HEK293T (cell line): ENCODE data around the gene MRPL41.
"Not testable (repeated sequence)": the region's sequence is repeated elsewhere in the genome, so short reads cannot be mapped to it uniquely, and the experiment has no call there.

Source experiments
- CTCF ChIA-PET: fragments of 350-600 bp; formaldehyde crosslinking; extraction: SDS; loops from one replicate; lab custom pipeline; 2021; ENCODE audit warnings: antibody characterized with exemption, inconsistent platforms; lab: Yijun Ruan, JAX
- POLR2A ChIA-PET: fragments of 350-600 bp; formaldehyde crosslinking; extraction: SDS; loops from one replicate; lab custom pipeline; 2020; ENCODE audit warnings: antibody characterized with exemption, inconsistent platforms; lab: Yijun Ruan, JAX
- DNase-seq: peaks from one replicate; pipeline ENCODE4 v3.0.0; 2012; ENCODE audit warnings: mixed read lengths; ENCODE audit errors: extremely low spot score
- ARNT ChIP-seq: fragments of 450-650 bp; IDR thresholded peaks from 2 replicates; pipeline ENCODE4 v1.6.1; 2017; ENCODE audit warnings: mild to moderate bottlenecking
- CTBP1 ChIP-seq: fragments of 450-650 bp; IDR thresholded peaks from 2 replicates; pipeline ENCODE4 v1.6.1; 2016; ENCODE audit warnings: borderline replicate concordance
- ELF4 ChIP-seq: fragments of 450-650 bp; IDR thresholded peaks from 2 replicates; pipeline ENCODE4 v1.6.1; 2017; ENCODE audit warnings: antibody characterized with exemption
- FOXA1 ChIP-seq: fragments of 450-650 bp; IDR thresholded peaks from 2 replicates; pipeline ENCODE4 v1.6.1; 2016; ENCODE audit warnings: mild to moderate bottlenecking
- FOXK2 ChIP-seq: fragments of 450-650 bp; IDR thresholded peaks from 2 replicates; pipeline ENCODE4 v1.6.1; 2016; ENCODE audit warnings: mild to moderate bottlenecking
- FOXM1 ChIP-seq: fragments of 450-650 bp; IDR thresholded peaks from 2 replicates; pipeline ENCODE4 v1.6.1; 2017; ENCODE audit warnings: mild to moderate bottlenecking, borderline replicate concordance
- HDGF ChIP-seq: fragments of 450-650 bp; IDR thresholded peaks from 2 replicates; pipeline ENCODE4 v1.6.1; 2017; ENCODE audit warnings: antibody characterized with exemption, borderline replicate concordance
- L3MBTL2 ChIP-seq: fragments of 450-650 bp; conservative IDR thresholded peaks from 2 replicates; pipeline ENCODE4 v1.6.1; 2016; ENCODE audit warnings: mild to moderate bottlenecking
- LEF1 ChIP-seq: fragments of 450-650 bp; IDR thresholded peaks from 2 replicates; pipeline ENCODE4 v1.6.1; 2017; ENCODE audit warnings: mild to moderate bottlenecking, borderline replicate concordance
- NFRKB ChIP-seq: fragments of 450-650 bp; IDR thresholded peaks from 2 replicates; pipeline ENCODE4 v1.6.1; 2016; ENCODE audit warnings: mild to moderate bottlenecking, moderate library complexity
- PKNOX1 ChIP-seq: fragments of 450-650 bp; IDR thresholded peaks from 2 replicates; pipeline ENCODE4 v1.6.1; 2016
- SP1 ChIP-seq: fragments of 450-650 bp; IDR thresholded peaks from 2 replicates; pipeline ENCODE4 v1.6.1; 2017
- SUZ12 ChIP-seq: fragments of 450-650 bp; IDR thresholded peaks from 2 replicates; pipeline ENCODE4 v1.6.1; 2016; ENCODE audit warnings: mild to moderate bottlenecking
- TARDBP ChIP-seq: fragments of 450-650 bp; IDR thresholded peaks from 2 replicates; pipeline ENCODE4 v1.6.1; 2016
- ZNF384 ChIP-seq: fragments of 450-650 bp; IDR thresholded peaks from 2 replicates; pipeline ENCODE4 v1.6.1; 2016

Gene MRPL41

GRCh38 chr9:137534256-137535119 lies 17.2 kb upstream of the MRPL41 start:
- CTCF ChIA-PET, result interaction anchor here (0.5 to 1.4 kb wide), 6 partner anchors 9 to 248 kb away, joined by 3 to 5 read pairs (median 3); no protein-coding TSS in a partner anchor
- TF ChIP-seq HDGF (no peak), ZNF384 (0 out of 2 replicates have a peak, but pooled peaks have one; percentile 49), L3MBTL2 (peak; percentile 80), PKNOX1 (peak; percentile 36; the same call in 1 of the 2 replicates)
- POLR2A ChIA-PET, result interaction anchor here (1.0 to 1.3 kb wide), 2 partner anchors 16 to 18 kb away, joined by 5 to 6 read pairs; partner anchors contain the start of genes MRPL41 and PNPLA7
- DNase-seq, result peak; percentile 69

DNA sequence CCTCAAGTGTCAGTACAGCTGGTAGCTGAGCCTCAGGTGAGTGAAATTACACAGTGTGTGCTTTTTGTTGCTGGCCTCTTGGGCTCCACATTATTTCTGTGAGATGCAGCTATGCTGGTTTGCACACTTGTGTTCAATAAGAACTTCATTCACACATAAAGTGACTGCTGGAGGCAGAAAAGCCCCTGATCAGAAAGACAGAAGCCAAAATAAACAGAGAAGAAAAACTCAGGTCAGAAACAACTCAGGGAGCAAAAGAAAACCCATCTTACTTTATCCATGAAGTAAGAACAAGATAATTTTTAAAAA lies 16.6 kb upstream of the MRPL41 start:
- no peak for DNase-seq
- POLR2A ChIA-PET, result interaction anchor here (1.0 to 1.3 kb wide), 2 partner anchors 15 to 17 kb away, joined by 5 to 6 read pairs; partner anchors contain the start of genes MRPL41 and PNPLA7
- CTCF ChIA-PET, result interaction anchor here (0.5 to 1.4 kb wide), 6 partner anchors 9 to 248 kb away, joined by 3 to 5 read pairs (median 3); no protein-coding TSS in a partner anchor
- no peak for TF ChIP-seq L3MBTL2
- no peak for TF ChIP-seq ARNT
- TF ChIP-seq HDGF, result no peak
- TF ChIP-seq CTBP1, result no peak
- no peak for TF ChIP-seq FOXA1
- no peak for TF ChIP-seq SP1

DNA sequence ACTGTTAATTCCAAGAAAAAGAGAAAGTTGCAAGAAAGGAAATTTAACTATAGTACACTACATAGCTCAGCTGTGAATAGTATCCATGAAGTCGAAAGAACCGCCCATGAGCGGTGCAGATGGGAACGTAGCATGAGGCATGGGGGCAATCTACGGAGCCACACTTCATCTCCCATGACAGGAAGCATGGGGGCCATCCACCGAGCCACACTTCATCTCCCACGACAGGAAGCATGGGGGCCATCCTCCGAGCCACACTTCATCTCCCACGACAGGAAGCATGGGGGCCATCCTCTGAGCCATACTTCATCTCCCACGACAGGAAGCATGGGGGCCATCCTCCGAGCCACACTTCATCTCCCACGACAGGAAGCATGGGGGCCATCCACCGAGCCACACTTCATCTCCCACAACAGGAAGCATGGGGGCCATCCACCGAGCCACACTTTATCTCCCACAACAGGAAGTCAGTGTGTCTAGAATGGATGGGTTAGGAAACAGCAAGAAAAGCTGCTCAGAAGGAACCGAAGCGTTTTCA lies 15.0 kb upstream of the MRPL41 start:
- POLR2A ChIA-PET, result not testable (repeated sequence)
- CTCF ChIA-PET, result interaction anchor here (0.6 kb wide), 1 partner anchor 10 kb away, joined by 3 read pairs; no protein-coding TSS in a partner anchor

GRCh38 chr9:137538058-137538457 lies 13.6 kb upstream of the MRPL41 start:
- CTCF ChIA-PET, result interaction anchor here (0.6 to 0.7 kb wide), 2 partner anchors 11 to 216 kb away, joined by 3 to 4 read pairs; no protein-coding TSS in a partner anchor
- no peak for TF ChIP-seq ARNT
- no peak for TF ChIP-seq TARDBP
- TF ChIP-seq SUZ12, result no peak
- no peak for TF ChIP-seq NFRKB
- TF ChIP-seq L3MBTL2, result no peak
- TF ChIP-seq FOXK2, result no peak
- DNase-seq, result no peak
- POLR2A ChIA-PET, result no interaction called here

More for the DNA sequence above, 15.0 kb upstream of the MRPL41 start:
- DNase-seq, result not testable (repeated sequence)

DNA sequence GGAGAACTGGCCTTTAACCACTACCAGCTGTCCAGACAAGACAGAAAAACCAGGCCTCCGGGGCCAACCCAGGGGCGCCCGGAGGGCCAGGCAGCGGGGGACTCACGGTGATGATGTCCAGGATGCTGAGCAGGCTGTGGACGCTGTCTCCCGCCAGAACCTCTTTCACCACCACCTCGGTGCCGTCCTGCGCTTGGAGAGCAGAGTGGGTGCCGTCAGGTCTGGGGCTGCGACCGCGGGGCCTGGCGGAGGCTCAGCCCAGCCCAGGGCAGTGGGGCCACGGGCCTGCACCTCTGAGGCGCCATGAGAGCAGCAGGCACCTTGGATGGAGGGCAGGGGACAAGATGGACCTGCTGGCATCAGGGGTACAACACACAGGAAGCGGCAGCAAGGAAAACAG lies 11.1 kb upstream of the MRPL41 start:
- ChIA-PET CTCF (no interaction called here), POLR2A (no interaction called here)
- TF ChIP-seq L3MBTL2 (no peak), CTBP1 (no peak), FOXM1 (no peak), LEF1 (no peak), FOXA1 (no peak), PKNOX1 (no peak), NFRKB (no peak), HDGF (no peak), ELF4 (no peak), ARNT (no peak), ZNF384 (no peak), SP1 (no peak)
- DNase-seq, result no peak

DNA sequence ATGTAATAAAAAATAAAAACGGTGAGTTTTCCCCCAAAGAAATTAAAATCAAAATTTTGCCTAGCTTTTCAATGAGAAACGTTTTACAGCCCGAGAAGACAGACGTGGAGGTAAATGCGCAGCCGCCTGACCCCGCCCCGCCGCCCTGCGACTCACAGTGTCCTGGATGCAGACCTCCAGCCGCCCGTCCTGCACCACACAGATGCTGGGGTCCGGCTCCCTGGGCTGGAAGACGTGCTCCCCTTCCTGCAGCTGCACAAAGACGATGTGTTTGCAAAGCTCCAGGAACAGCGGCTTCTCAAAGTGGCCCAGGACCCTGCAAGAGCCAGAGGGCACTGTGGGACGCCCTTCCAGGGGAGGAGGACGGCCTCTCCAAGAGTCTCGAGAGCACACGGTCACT lies 9.2 kb upstream of the MRPL41 start:
- CTCF ChIA-PET, result interaction anchor here (0.6 to 1.0 kb wide), 2 partner anchors 10 to 493 kb away, joined by 3 to 7 read pairs; no protein-coding TSS in a partner anchor
- DNase-seq, result no peak
- POLR2A ChIA-PET, result interaction anchor here (0.8 kb wide), 1 partner anchor 10 kb away, joined by 4 read pairs; the partner anchor contains the start of gene MRPL41

DNA sequence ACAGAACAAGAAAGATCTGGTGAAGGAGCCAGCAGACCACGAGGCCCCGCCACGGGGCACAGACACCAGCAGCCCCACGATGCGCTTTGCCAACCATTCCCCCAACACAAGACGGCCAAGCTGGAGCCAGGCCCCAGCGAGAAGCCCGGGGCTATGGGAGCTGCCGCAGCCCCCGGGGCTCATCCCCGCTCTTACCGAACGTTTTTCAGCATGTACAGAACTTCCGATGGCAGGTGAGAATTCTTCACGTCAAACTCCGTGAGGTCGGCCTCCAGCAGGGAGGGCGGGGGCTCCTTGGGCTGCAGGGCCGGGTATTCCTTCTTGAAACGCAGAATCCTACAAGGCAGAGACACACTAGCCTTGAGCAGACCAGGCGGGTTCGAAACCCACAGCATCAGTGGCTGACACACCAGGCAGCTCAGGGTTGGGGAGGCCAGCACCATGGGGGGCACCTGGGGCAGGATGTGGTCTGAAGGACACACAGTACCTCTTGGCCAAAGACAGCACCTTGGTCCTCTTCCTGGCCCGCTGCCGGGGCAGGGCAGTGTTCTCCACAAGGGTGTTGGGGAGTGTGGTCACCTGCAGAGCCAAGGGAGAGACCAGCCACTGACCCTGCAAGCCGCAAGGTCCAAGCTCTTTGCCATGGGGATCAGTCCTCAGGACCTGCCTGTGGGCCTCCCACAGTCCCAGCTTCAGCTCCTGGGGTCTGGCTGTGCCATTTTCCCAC lies 8.3 kb upstream of the MRPL41 start:
- ChIA-PET CTCF (no interaction called here), POLR2A (no interaction called here)
- no peak for TF ChIP-seq ARNT
- no peak for TF ChIP-seq TARDBP
- no peak for TF ChIP-seq LEF1
- TF ChIP-seq FOXA1, result no peak
- no peak for TF ChIP-seq FOXM1
- no peak for TF ChIP-seq NFRKB
- TF ChIP-seq ZNF384, result no peak
- TF ChIP-seq SUZ12, result no peak
- TF ChIP-seq CTBP1, result no peak
- TF ChIP-seq HDGF, result no peak
- TF ChIP-seq SP1, result no peak
- TF ChIP-seq PKNOX1, result no peak
- DNase-seq, result no peak

More for the DNA sequence above, 9.2 kb upstream of the MRPL41 start:
- no peak for TF ChIP-seq TARDBP
- TF ChIP-seq HDGF, result no peak
- TF ChIP-seq FOXM1, result no peak
- TF ChIP-seq ZNF384, result no peak
- no peak for TF ChIP-seq FOXA1
- no peak for TF ChIP-seq CTBP1
- no peak for TF ChIP-seq LEF1
- no peak for TF ChIP-seq SUZ12
